HCT116 (cell line): ENCODE data around the gene MTA2. TPM values are rescaled to one million over a fixed set of nuclear protein-coding genes. Genes with fewer than 3 reads are reported as not detected.
"Not testable (repeated sequence)": the region's sequence is repeated elsewhere in the genome, so short reads cannot be mapped to it uniquely, and the experiment has no call there.

ENCODE experiments used
- ATAC-seq: fragments of 200-7000 bp; cut with Tn5 transposase; 2 replicates; pipeline ENCODE4 v1.9.1; 2020; ENCODE audit warnings: mild to moderate bottlenecking, moderate library complexity
- BruUV-seq: library from RNA; stranded (reverse); fragments of 400-500 nt; replicated peaks from 2 replicates; lab custom pipeline; 2021; lab: Mats Ljungman, UMichigan
- CTCF ChIA-PET: fragments of 300-600 bp; sonication (Branson Sonifier 250); formaldehyde crosslinking; loops from one replicate; lab custom pipeline; 2021; ENCODE audit warnings: antibody characterized with exemption; lab: Charles Lee
- POLR2A ChIA-PET: fragments of 300-600, 350-600 bp; sonication (Branson Sonifier 250); formaldehyde crosslinking; loops from one replicate; lab custom pipeline; 2021; ENCODE audit warnings: antibody characterized with exemption; lab: Charles Lee
- RAD21 ChIA-PET, 2 experiments: fragments of 300-600 bp; sonication (Branson Sonifier 250); formaldehyde crosslinking; loops; one replicate each; lab custom pipeline; 2023; ENCODE audit warnings: low total read pairs in 2 of 2; ENCODE audit not compliant: uncharacterized antibody in 2 of 2, unreplicated experiment in 2 of 2, low non-redundant PET in 1 of 2; lab: Charles Lee
- DNase-seq: peaks from one replicate; pipeline ENCODE4 v3.0.0-alpha.2; 2010; ENCODE audit warnings: low read depth, low spot score
- H2AFZ ChIP-seq: fragments of 200-600 bp; shearing (Covaris generic), sonication (generic); 2 replicates; pipeline ENCODE4 v1.6.1; 2017; ENCODE audit warnings: low read depth, mixed run types, mixed read lengths, antibody characterized with exemption, low read length; ENCODE audit not compliant: poor library complexity, severe bottlenecking
- H3K27ac ChIP-seq: 2 replicates; pipeline ENCODE4 v1.5.1; 2012; ENCODE audit warnings: low read depth, low read length
- H3K27me3 ChIP-seq: fragments of 200-600 bp; sonication (generic); 2 replicates; pipeline ENCODE4 v1.6.1; 2016; ENCODE audit warnings: mixed run types, low read length, mixed read lengths; ENCODE audit not compliant: insufficient read depth
- H3K36me3 ChIP-seq, 2 experiments: fragments of 200-500 bp in 1 of 2; fragments of 200-600 bp in 1 of 2; sonication (Bioruptor generic) in 1 of 2; sonication (generic) in 1 of 2; 2 replicates each; pipeline versions ENCODE4 v1.5.1 to v1.6.1; 2014 to 2016; ENCODE audit warnings: low read length in 2 of 2, inconsistent platforms in 1 of 2, mixed read lengths in 1 of 2, mixed run types in 1 of 2; ENCODE audit not compliant: insufficient read depth in 2 of 2, control insufficient read depth in 1 of 2
- H3K4me1 ChIP-seq, 2 experiments: fragments of 200-600 bp in 1 of 2; sonication (generic) in 1 of 2; 2 replicates each; pipeline versions ENCODE4 v1.5.1 to v1.6.1; 2012 to 2017; ENCODE audit warnings: low read length in 2 of 2, inconsistent platforms in 1 of 2, mild to moderate bottlenecking in 1 of 2, mixed read lengths in 1 of 2, mixed run types in 1 of 2, moderate library complexity in 1 of 2; ENCODE audit not compliant: insufficient read depth in 2 of 2, control insufficient read depth in 1 of 2
- H3K4me2 ChIP-seq: fragments of 200-600 bp; sonication (generic); 2 replicates; pipeline ENCODE4 v1.6.1; 2017; ENCODE audit warnings: mixed run types, low read length, mixed read lengths
- H3K4me3 ChIP-seq, 2 experiments: fragments of 200-600 bp in 1 of 2; sonication (generic) in 1 of 2; replicated peaks in 1 of 2; 2 replicates each; pipeline ENCODE4 v1.5.1; 2011 to 2016; ENCODE audit warnings: low read length in 2 of 2, control low read depth in 1 of 2, low read depth in 1 of 2, mild to moderate bottlenecking in 1 of 2, mixed read lengths in 1 of 2, mixed run types in 1 of 2
- H3K79me2 ChIP-seq: fragments of 200-600 bp; sonication (generic); 2 replicates; pipeline ENCODE4 v1.6.1; 2017; ENCODE audit warnings: mild to moderate bottlenecking, mixed run types, low read length, moderate library complexity, mixed read lengths; ENCODE audit not compliant: insufficient read depth
- H3K9ac ChIP-seq: fragments of 200-600 bp; sonication (generic); 2 replicates; pipeline ENCODE4 v1.6.1; 2016; ENCODE audit warnings: low read length, mixed read lengths
- H3K9me2 ChIP-seq: fragments of 200-600 bp; sonication (generic), shearing (Covaris generic); 2 replicates; pipeline ENCODE4 v1.6.1; 2017; ENCODE audit warnings: mixed run types, mild to moderate bottlenecking, moderate library complexity; ENCODE audit not compliant: insufficient read depth
- H3K9me3 ChIP-seq, 2 experiments: fragments of 200-500 bp in 1 of 2; fragments of 200-600 bp in 1 of 2; sonication (Bioruptor generic) in 1 of 2; sonication (generic) in 1 of 2; 2 replicates each; pipeline ENCODE4 v1.6.1; 2014 to 2017; ENCODE audit warnings: low read length in 2 of 2, mixed read lengths in 2 of 2, inconsistent platforms in 1 of 2, low read depth in 1 of 2, mild to moderate bottlenecking in 1 of 2, mixed run types in 1 of 2, moderate library complexity in 1 of 2; ENCODE audit not compliant: control insufficient read depth in 1 of 2, insufficient read depth in 1 of 2
- H4K20me1 ChIP-seq: fragments of 200-600 bp; sonication (generic), shearing (Covaris generic); 2 replicates; pipeline ENCODE4 v1.6.1; 2017; ENCODE audit warnings: mixed run types, mild to moderate bottlenecking, moderate library complexity; ENCODE audit not compliant: insufficient read depth
- CBX3 ChIP-seq: IDR thresholded peaks from 2 replicates; pipeline ENCODE4 v1.6.1; 2012; ENCODE audit warnings: low read depth
- EGR1 ChIP-seq: IDR thresholded peaks from 2 replicates; pipeline ENCODE4 v1.6.1; 2012; ENCODE audit warnings: low read depth
- ELF1 ChIP-seq: IDR thresholded peaks from 2 replicates; pipeline ENCODE4 v1.6.1; 2012; ENCODE audit warnings: low read depth, borderline replicate concordance
- EZH2 ChIP-seq: fragments of 200-600 bp; sonication (generic); IDR thresholded peaks from 2 replicates; pipeline ENCODE4 v1.6.1; 2017; ENCODE audit warnings: antibody characterized with exemption, mixed run types
- EZH2phosphoT487 ChIP-seq: fragments of 200-600 bp; IDR thresholded peaks from 2 replicates; pipeline ENCODE4 v1.6.1; 2018; ENCODE audit warnings: antibody characterized with exemption, borderline replicate concordance
- JUND ChIP-seq: IDR thresholded peaks from 2 replicates; pipeline ENCODE4 v1.6.1; 2012
- POLR2A ChIP-seq: IDR thresholded peaks from 2 replicates; pipeline ENCODE4 v1.7.0; 2011; ENCODE audit warnings: borderline replicate concordance; ENCODE audit not compliant: insufficient read depth, insufficient read length; ENCODE audit errors: extremely low read depth
- POLR2AphosphoS5 ChIP-seq: IDR thresholded peaks from 2 replicates; pipeline ENCODE4 v1.6.1; 2011; ENCODE audit warnings: mild to moderate bottlenecking, low read depth, low read length, moderate library complexity
- SP1 ChIP-seq: IDR thresholded peaks from 2 replicates; pipeline ENCODE4 v1.6.1; 2012; ENCODE audit warnings: low read depth
- TCF7L2 ChIP-seq: IDR thresholded peaks from 2 replicates; pipeline ENCODE4 v1.7.0; 2011; ENCODE audit warnings: borderline replicate concordance, inconsistent platforms; ENCODE audit not compliant: insufficient read depth, insufficient read length; ENCODE audit errors: extremely low read depth
- ZFX ChIP-seq: fragments of 450-650 bp; IDR thresholded peaks from 2 replicates; pipeline ENCODE4 v1.6.1; 2017
- ZNF274 ChIP-seq: fragments of 200-500 bp; sonication (Bioruptor generic); IDR thresholded peaks from 2 replicates; pipeline ENCODE4 v1.6.1; 2014; ENCODE audit warnings: mild to moderate bottlenecking, low read depth, low read length, inconsistent platforms
- intact Hi-C: fragments of 100-400 bp; cut with micrococcal nuclease; formaldehyde crosslinking; loops from 2 replicates; pipeline ENCODE4 v1.10.0; 2022
- total RNA-seq: library from RNA; stranded (reverse); gene quantifications from one replicate; pipeline ENCODE4 v1.2.1, GENCODE V29; 2021; ENCODE audit not compliant: unreplicated experiment
- TF ChIP-seq, protein P1 (sequence below): IDR thresholded peaks from 2 replicates; pipeline ENCODE4 v1.6.1; 2012; ENCODE audit warnings: low read depth
- TF ChIP-seq, protein P2 (sequence below), 3 experiments: fragments of 200-600 bp in 1 of 3; sonication (generic) in 1 of 3; IDR thresholded peaks in 2 of 3; conservative IDR thresholded peaks in 1 of 3; 2 replicates each; pipeline ENCODE4 v1.5.1; 2012 to 2017; ENCODE audit warnings: low read depth in 2 of 3, low read length in 2 of 3, antibody characterized with exemption in 1 of 3, borderline replicate concordance in 1 of 3, control low read depth in 1 of 3, mild to moderate bottlenecking in 1 of 3, mixed read lengths in 1 of 3, mixed run types in 1 of 3, moderate library complexity in 1 of 3; ENCODE audit not compliant: insufficient read depth in 1 of 3
- TF ChIP-seq, protein P3 (sequence below): IDR thresholded peaks from 2 replicates; pipeline ENCODE4 v1.6.1; 2012

Gene MTA2
- total RNA-seq, 1 experiment from 2014 or later = 98.9 TPM

DNA sequence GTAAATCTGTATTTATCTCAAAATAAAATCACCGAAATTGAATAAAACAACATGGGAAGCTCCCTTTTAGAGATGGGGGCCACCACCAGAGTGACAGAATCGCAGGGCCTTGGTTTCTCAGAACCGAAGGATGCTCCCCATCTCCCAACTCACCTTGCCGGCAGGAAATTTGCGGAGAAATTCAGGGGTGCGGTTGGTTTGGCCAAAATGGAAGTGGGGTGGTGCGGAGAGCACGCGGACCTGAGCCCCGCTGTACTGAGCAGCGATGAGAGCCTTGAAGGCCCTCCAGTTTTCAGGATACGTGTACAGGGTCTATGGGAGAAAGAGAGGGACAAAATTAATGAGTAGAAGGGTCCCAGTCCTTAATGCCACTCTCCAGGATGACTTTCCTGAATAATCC, 29.2 kb downstream of the MTA2 start:
- BruUV-seq = no TSS peak
- Histone ChIP-seq H3K36me3 (peaks cover 36 to 64% of the 10 kb centered on the region in 2 experiments), H3K9me3 (no peaks in the 10 kb centered on the region), H3K27me3 (no peaks in the 10 kb centered on the region), H3K79me2 (peaks cover 62% of the 10 kb centered on the region), H3K9me2 (no peaks in the 10 kb centered on the region), H3K4me1 (peaks cover 8 to 30% of the 10 kb centered on the region in 2 experiments), H3K4me3 (peak overlapping the region; percentile 76 to 99), H3K4me2 (peak overlapping the region; percentile 87), H3K9ac (peak overlapping the region; percentile 98), H3K27ac (peak overlapping the region; percentile 94), H2AFZ (no peak overlapping the region), H4K20me1 (peaks cover 14% of the 10 kb centered on the region; the same call in 1 of the 2 replicates)
- ATAC-seq (no peak), DNase-seq (no peak)
- no peak for TF ChIP-seq EGR1
- no peak for TF ChIP-seq ZFX
- no peak for TF ChIP-seq JUND
- no peak for TF ChIP-seq CBX3
- no peak for TF ChIP-seq POLR2A
- TF ChIP-seq, protein P1, sequence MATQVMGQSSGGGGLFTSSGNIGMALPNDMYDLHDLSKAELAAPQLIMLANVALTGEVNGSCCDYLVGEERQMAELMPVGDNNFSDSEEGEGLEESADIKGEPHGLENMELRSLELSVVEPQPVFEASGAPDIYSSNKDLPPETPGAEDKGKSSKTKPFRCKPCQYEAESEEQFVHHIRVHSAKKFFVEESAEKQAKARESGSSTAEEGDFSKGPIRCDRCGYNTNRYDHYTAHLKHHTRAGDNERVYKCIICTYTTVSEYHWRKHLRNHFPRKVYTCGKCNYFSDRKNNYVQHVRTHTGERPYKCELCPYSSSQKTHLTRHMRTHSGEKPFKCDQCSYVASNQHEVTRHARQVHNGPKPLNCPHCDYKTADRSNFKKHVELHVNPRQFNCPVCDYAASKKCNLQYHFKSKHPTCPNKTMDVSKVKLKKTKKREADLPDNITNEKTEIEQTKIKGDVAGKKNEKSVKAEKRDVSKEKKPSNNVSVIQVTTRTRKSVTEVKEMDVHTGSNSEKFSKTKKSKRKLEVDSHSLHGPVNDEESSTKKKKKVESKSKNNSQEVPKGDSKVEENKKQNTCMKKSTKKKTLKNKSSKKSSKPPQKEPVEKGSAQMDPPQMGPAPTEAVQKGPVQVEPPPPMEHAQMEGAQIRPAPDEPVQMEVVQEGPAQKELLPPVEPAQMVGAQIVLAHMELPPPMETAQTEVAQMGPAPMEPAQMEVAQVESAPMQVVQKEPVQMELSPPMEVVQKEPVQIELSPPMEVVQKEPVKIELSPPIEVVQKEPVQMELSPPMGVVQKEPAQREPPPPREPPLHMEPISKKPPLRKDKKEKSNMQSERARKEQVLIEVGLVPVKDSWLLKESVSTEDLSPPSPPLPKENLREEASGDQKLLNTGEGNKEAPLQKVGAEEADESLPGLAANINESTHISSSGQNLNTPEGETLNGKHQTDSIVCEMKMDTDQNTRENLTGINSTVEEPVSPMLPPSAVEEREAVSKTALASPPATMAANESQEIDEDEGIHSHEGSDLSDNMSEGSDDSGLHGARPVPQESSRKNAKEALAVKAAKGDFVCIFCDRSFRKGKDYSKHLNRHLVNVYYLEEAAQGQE = no peak
- TF ChIP-seq POLR2AphosphoS5 = no peak
- TF ChIP-seq EZH2phosphoT487 = no peak
- TF ChIP-seq TCF7L2 = no peak
- no peak for TF ChIP-seq ZNF274
- TF ChIP-seq, protein P2, sequence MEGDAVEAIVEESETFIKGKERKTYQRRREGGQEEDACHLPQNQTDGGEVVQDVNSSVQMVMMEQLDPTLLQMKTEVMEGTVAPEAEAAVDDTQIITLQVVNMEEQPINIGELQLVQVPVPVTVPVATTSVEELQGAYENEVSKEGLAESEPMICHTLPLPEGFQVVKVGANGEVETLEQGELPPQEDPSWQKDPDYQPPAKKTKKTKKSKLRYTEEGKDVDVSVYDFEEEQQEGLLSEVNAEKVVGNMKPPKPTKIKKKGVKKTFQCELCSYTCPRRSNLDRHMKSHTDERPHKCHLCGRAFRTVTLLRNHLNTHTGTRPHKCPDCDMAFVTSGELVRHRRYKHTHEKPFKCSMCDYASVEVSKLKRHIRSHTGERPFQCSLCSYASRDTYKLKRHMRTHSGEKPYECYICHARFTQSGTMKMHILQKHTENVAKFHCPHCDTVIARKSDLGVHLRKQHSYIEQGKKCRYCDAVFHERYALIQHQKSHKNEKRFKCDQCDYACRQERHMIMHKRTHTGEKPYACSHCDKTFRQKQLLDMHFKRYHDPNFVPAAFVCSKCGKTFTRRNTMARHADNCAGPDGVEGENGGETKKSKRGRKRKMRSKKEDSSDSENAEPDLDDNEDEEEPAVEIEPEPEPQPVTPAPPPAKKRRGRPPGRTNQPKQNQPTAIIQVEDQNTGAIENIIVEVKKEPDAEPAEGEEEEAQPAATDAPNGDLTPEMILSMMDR (IDR thresholded peaks at IDR 0.05 in 2 of 3, conservative IDR thresholded peaks at IDR 0.05 in 1 of 3; ENCODE audit: borderline replicate concordance in 1 of 3, insufficient read depth in 1 of 3, low read depth in 2 of 3, low read length in 2 of 3) = no peak
- TF ChIP-seq, protein P3, sequence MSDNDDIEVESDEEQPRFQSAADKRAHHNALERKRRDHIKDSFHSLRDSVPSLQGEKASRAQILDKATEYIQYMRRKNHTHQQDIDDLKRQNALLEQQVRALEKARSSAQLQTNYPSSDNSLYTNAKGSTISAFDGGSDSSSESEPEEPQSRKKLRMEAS = no peak
- no peak for TF ChIP-seq ELF1
- no peak for TF ChIP-seq EZH2
- no peak for TF ChIP-seq SP1
- RAD21 ChIA-PET = no interaction called here
- intact Hi-C loops = no loop called here
- POLR2A ChIA-PET = interaction anchor here (0.7 to 1.0 kb wide), 2 partner anchors 9 to 19 kb away, joined by 3 to 4 read pairs; partner anchors contain the start of gene TUT1
- CTCF ChIA-PET = interaction anchor here (1.7 kb wide), 1 partner anchor 13 kb away, joined by 6 read pairs; no protein-coding TSS in a partner anchor

DNA sequence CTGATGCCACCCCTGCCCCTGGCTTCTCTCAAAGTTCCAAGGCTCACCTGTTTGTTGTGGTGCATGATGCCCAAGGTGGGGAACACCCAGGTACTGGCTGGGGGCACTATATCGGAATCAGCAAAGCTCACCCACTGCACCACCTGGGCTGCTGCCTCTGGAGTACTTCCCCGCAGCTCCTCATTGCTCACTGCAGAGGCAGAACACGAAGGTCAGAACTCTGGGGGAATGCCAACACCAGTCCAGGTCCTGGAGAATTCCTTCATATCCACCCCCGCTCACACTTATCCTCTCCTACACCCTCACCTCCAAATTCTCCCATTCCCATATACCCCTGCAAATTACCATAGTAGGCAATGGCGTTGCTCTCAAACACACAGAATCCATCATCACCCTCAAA, 30.2 kb downstream of the MTA2 start:
- H3K27me3 ChIP-seq, RAD21 ChIA-PET, H3K4me3 ChIP-seq, BruUV-seq, H3K27ac ChIP-seq, ATAC-seq, H3K9me3 ChIP-seq, intact Hi-C loops, H3K9me2 ChIP-seq, POLR2A ChIA-PET, H2AFZ ChIP-seq, DNase-seq: not testable (repeated sequence)
- peaks cover 22% of the 10 kb centered on the region; the same call in 1 of the 2 replicates for H4K20me1 ChIP-seq
- H3K4me2 ChIP-seq = peak overlapping the region; percentile 87; the same call in 1 of the 2 replicates
- CTCF ChIA-PET = interaction anchor here (2.0 kb wide), 1 partner anchor 10 kb away, joined by 7 read pairs; no protein-coding TSS in a partner anchor
- H3K36me3 ChIP-seq = peaks cover 42 to 68% of the 10 kb centered on the region in 2 experiments
- H3K79me2 ChIP-seq = peaks cover 72% of the 10 kb centered on the region
- peak overlapping the region; percentile 98; the same call in 1 of the 2 replicates for H3K9ac ChIP-seq
- peaks cover 8 to 37% of the 10 kb centered on the region in 2 experiments for H3K4me1 ChIP-seq
